Epithelial cell of proximal tubule (primary cell): ENCODE measurements around the gene LRRC31. TPM values are rescaled to one million over a fixed set of nuclear protein-coding genes. Genes with fewer than 3 reads are reported as not detected.

Source experiments
- DNase-seq: peaks from one replicate; pipeline ENCODE4 v3.0.0-alpha.2; 2011; ENCODE audit warnings: low read depth
- H3K4me3 ChIP-seq: 2 replicates; pipeline ENCODE4 v1.5.1; 2011; ENCODE audit warnings: low read depth, mild to moderate bottlenecking, low read length
- total RNA-seq: library from RNA; depleted of rRNA; stranded (reverse); fragments of >200 nt; gene quantifications from 2 replicates; pipeline ENCODE4 v1.2.3, GENCODE V29; 2015
- TF ChIP-seq, protein P1 (sequence below): conservative IDR thresholded peaks from 2 replicates; pipeline ENCODE4 v1.5.1; 2012; ENCODE audit warnings: low read depth, mild to moderate bottlenecking, low read length

Gene LRRC31
- total RNA-seq, 1 donor from 2014 or later, result not detected

GRCh38 chr3:169836078-169836941, 33.4 kb downstream of the LRRC31 start:
- TF ChIP-seq, protein P1, sequence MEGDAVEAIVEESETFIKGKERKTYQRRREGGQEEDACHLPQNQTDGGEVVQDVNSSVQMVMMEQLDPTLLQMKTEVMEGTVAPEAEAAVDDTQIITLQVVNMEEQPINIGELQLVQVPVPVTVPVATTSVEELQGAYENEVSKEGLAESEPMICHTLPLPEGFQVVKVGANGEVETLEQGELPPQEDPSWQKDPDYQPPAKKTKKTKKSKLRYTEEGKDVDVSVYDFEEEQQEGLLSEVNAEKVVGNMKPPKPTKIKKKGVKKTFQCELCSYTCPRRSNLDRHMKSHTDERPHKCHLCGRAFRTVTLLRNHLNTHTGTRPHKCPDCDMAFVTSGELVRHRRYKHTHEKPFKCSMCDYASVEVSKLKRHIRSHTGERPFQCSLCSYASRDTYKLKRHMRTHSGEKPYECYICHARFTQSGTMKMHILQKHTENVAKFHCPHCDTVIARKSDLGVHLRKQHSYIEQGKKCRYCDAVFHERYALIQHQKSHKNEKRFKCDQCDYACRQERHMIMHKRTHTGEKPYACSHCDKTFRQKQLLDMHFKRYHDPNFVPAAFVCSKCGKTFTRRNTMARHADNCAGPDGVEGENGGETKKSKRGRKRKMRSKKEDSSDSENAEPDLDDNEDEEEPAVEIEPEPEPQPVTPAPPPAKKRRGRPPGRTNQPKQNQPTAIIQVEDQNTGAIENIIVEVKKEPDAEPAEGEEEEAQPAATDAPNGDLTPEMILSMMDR, result no peak
- H3K4me3 ChIP-seq, result no peak overlapping the region
- no peak for DNase-seq

GRCh38 chr3:169835533-169835932, 34.2 kb downstream of the LRRC31 start:
- TF ChIP-seq, protein P1, result no peak
- H3K4me3 ChIP-seq, result no peak overlapping the region
- no peak for DNase-seq

GRCh38 chr3:169827712-169828111, 42.0 kb downstream of the LRRC31 start:
- no peak overlapping the region for H3K4me3 ChIP-seq
- no peak for DNase-seq
- TF ChIP-seq, protein P1, result no peak

GRCh38 chr3:169825316-169825715, 44.4 kb downstream of the LRRC31 start:
- TF ChIP-seq, protein P1, result no peak
- no peak overlapping the region for H3K4me3 ChIP-seq
- DNase-seq, result no peak

DNA sequence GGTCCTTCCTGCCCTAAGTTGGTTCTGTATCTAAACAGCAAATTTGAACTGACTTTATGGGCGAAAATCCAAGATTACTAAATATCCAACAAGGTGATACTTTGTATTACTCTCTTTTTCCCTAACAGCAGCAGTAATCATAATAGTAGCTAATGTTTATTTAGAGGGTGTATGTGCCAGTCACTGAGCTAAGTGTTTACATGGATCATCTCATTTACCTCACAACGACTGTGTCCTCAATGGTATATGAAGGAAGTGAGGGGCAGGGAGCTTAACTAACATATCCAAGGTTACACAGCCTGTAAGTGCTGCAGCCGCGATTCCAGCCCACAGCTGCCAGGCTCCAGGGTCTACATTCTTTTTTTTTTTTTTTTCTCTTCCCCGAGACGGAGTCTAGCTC, 46.8 kb downstream of the LRRC31 start:
- no peak for DNase-seq
- no peak overlapping the region for H3K4me3 ChIP-seq
- TF ChIP-seq, protein P1, result no peak

DNA sequence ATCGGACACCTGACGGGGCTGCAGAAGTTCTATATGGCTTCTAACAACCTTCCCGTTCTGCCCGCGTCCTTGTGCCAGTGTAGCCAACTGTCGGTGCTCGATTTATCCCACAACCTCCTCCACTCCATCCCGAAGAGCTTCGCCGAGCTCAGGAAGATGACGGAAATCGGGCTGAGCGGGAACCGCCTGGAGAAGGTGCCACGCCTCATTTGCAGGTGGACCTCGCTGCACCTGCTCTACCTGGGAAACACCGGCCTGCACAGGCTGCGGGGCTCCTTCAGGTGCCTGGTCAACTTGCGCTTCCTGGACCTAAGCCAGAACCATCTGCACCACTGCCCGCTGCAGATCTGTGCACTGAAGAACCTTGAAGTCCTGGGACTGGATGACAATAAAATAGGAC, 47.2 kb downstream of the LRRC31 start:
- no peak for DNase-seq
- TF ChIP-seq, protein P1, result no peak
- no peak overlapping the region for H3K4me3 ChIP-seq

DNA sequence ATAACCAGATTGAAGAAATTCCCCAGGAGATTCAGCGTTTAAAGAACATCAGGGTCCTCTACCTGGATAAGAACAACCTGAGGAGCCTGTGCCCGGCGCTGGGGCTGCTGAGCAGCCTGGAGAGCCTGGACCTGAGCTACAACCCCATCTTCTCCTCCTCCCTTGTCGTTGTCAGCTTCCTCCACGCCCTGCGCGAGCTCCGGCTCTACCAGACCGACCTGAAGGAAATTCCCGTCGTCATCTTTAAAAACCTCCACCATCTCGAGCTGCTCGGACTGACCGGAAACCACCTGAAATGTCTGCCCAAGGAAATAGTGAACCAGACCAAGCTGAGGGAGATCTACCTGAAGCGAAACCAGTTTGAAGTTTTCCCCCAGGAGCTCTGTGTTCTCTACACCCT, 47.6 kb downstream of the LRRC31 start:
- H3K4me3 ChIP-seq, result no peak overlapping the region
- no peak for DNase-seq
- TF ChIP-seq, protein P1, result no peak
